ENCODE data around the gene WDFY4. TPM values are rescaled to one million over a fixed set of nuclear protein-coding genes. Genes with fewer than 3 reads are reported as not detected.

WDFY4 gene
- total and polyA plus RNA-seq, 4 donors: 0.57 to 7.1 (median 2.0) TPM

GRCh38 chr10:48765527-48765926 is 80.9 kb downstream of the WDFY4 start:
- Histone ChIP-seq H3K27me3 (ENCODE audit: control insufficient read depth in 4 of 4, insufficient read depth in 4 of 4, low read length in 3 of 4) (no peaks in the 10 kb centered on the region), H3K9ac (ENCODE audit: low read depth in 1 of 2, low read length in 2 of 2) (no peak overlapping the region), H3K9me3 (ENCODE audit: control insufficient read depth in 4 of 4, low read length in 3 of 4) (no peaks in the 10 kb centered on the region), H3K4me3 (ENCODE audit: low read depth in 1 of 3, low read length in 3 of 3) (no peak overlapping the region), H3K4me1 (ENCODE audit: control insufficient read depth in 4 of 4, insufficient read depth in 4 of 4, low read length in 3 of 4) (no peaks in the 10 kb centered on the region), H3K36me3 (ENCODE audit: control insufficient read depth in 4 of 4, insufficient read depth in 3 of 4, low read depth in 1 of 4, low read length in 3 of 4) (no peaks in the 10 kb centered on the region), H3K27ac (ENCODE audit: low read depth in 1 of 2, low read length in 2 of 2) (no peak overlapping the region)
- DNase-seq (ENCODE audit: low spot score): no peak
- 73% methylated on average over 4 of the region's 4 CpGs for WGBS
- TF ChIP-seq TAF1 (conservative IDR thresholded peaks at IDR 0.05): no peak
- TF ChIP-seq REST (IDR thresholded peaks at IDR 0.05): no peak
- TF ChIP-seq EGR1 (IDR thresholded peaks at IDR 0.05; ENCODE audit: low read depth in 2 of 2): no peak
- TF ChIP-seq, protein P1, sequence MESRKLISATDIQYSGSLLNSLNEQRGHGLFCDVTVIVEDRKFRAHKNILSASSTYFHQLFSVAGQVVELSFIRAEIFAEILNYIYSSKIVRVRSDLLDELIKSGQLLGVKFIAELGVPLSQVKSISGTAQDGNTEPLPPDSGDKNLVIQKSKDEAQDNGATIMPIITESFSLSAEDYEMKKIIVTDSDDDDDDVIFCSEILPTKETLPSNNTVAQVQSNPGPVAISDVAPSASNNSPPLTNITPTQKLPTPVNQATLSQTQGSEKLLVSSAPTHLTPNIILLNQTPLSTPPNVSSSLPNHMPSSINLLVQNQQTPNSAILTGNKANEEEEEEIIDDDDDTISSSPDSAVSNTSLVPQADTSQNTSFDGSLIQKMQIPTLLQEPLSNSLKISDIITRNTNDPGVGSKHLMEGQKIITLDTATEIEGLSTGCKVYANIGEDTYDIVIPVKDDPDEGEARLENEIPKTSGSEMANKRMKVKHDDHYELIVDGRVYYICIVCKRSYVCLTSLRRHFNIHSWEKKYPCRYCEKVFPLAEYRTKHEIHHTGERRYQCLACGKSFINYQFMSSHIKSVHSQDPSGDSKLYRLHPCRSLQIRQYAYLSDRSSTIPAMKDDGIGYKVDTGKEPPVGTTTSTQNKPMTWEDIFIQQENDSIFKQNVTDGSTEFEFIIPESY (IDR thresholded peaks at IDR 0.05): no peak
- TF ChIP-seq, protein P2, sequence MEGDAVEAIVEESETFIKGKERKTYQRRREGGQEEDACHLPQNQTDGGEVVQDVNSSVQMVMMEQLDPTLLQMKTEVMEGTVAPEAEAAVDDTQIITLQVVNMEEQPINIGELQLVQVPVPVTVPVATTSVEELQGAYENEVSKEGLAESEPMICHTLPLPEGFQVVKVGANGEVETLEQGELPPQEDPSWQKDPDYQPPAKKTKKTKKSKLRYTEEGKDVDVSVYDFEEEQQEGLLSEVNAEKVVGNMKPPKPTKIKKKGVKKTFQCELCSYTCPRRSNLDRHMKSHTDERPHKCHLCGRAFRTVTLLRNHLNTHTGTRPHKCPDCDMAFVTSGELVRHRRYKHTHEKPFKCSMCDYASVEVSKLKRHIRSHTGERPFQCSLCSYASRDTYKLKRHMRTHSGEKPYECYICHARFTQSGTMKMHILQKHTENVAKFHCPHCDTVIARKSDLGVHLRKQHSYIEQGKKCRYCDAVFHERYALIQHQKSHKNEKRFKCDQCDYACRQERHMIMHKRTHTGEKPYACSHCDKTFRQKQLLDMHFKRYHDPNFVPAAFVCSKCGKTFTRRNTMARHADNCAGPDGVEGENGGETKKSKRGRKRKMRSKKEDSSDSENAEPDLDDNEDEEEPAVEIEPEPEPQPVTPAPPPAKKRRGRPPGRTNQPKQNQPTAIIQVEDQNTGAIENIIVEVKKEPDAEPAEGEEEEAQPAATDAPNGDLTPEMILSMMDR (IDR thresholded peaks at IDR 0.05; ENCODE audit: low read depth, low read length, missing input control): no peak
- TF ChIP-seq RAD21 (IDR thresholded peaks at IDR 0.05): no peak
- TF ChIP-seq RXRA (IDR thresholded peaks at IDR 0.05): no peak
- no peak for TF ChIP-seq HNF4G (IDR thresholded peaks at IDR 0.05)
- TF ChIP-seq JUND (IDR thresholded peaks at IDR 0.05): no peak
- no peak for TF ChIP-seq FOXA1 (IDR thresholded peaks at IDR 0.05)
- TF ChIP-seq, protein P3, sequence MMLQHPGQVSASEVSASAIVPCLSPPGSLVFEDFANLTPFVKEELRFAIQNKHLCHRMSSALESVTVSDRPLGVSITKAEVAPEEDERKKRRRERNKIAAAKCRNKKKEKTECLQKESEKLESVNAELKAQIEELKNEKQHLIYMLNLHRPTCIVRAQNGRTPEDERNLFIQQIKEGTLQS (IDR thresholded peaks at IDR 0.05): no peak
- TF ChIP-seq GABPA (IDR thresholded peaks at IDR 0.05 in 1 of 2, conservative IDR thresholded peaks at IDR 0.05 in 1 of 2): no peak
- TF ChIP-seq FOXA2 (IDR thresholded peaks at IDR 0.05): no peak

- Histone ChIP-seq H3K36me3 (ENCODE audit: control insufficient read depth in 4 of 4, insufficient read depth in 3 of 4, low read depth in 1 of 4, low read length in 3 of 4) (no peaks in the 10 kb centered on the region), H3K9ac (ENCODE audit: low read depth in 1 of 2, low read length in 2 of 2) (no peak overlapping the region), H3K4me1 (ENCODE audit: control insufficient read depth in 4 of 4, insufficient read depth in 4 of 4, low read length in 3 of 4) (no peaks in the 10 kb centered on the region), H3K27me3 (ENCODE audit: control insufficient read depth in 4 of 4, insufficient read depth in 4 of 4, low read length in 3 of 4) (no peaks in the 10 kb centered on the region), H3K27ac (ENCODE audit: low read depth in 1 of 2, low read length in 2 of 2) (no peak overlapping the region), H3K9me3 (ENCODE audit: control insufficient read depth in 4 of 4, low read length in 3 of 4) (no peaks in the 10 kb centered on the region), H3K4me3 (ENCODE audit: low read depth in 1 of 3, low read length in 3 of 3) (no peak overlapping the region)
- 87% methylated on average over 4 of the region's 4 CpGs for WGBS
- no peak for TF ChIP-seq JUND (IDR thresholded peaks at IDR 0.05)
- TF ChIP-seq, protein P1 (IDR thresholded peaks at IDR 0.05): no peak
- DNase-seq (ENCODE audit: low spot score): no peak
Measured at GRCh38 chr10:48767373-48768143, 82.9 kb downstream of the WDFY4 start.

Measured in liver (tissue), 9 donors.